ENCODE results near the gene PSMG3.
"Not testable (repeated sequence)": the region's sequence is repeated elsewhere in the genome, so short reads cannot be mapped to it uniquely, and the experiment has no call there.

The PSMG3 gene

DNA sequence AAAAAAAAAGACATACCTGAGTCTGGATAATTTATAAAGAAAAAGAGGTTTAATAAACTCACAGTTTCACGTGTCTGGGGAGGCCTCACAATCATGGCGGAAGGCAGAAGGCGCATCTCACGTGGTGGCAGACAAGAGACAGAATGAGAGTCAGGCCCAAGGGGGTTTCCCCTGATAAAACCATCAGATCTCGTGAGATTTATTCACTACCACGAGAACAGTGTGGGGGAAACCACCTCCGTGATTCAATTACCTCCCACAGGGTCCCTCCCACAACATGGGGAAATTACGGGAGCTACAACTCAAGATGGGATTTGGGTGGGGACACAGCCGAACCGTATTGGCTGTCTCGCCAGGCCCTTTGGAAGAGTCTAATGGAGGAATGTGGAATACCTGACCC is 48.4 kb downstream of the PSMG3 start:
- H3K4me2 ChIP-seq (ENCODE audit: low read length): no peak overlapping the region
- H3K4me1 ChIP-seq: no peaks in the 10 kb centered on the region
- H3K27ac ChIP-seq: no peak overlapping the region
- no peaks in the 10 kb centered on the region for H3K36me3 ChIP-seq (ENCODE audit: control insufficient read depth, insufficient read depth, low read length)
- H2AFZ ChIP-seq: no peak overlapping the region
- no peaks in the 10 kb centered on the region for H3K79me2 ChIP-seq
- no peak overlapping the region for H3K9ac ChIP-seq
- H3K9me3 ChIP-seq (ENCODE audit: control insufficient read depth, low read length): no peaks in the 10 kb centered on the region
- no peaks in the 10 kb centered on the region for H3K27me3 ChIP-seq (ENCODE audit: control insufficient read depth, insufficient read depth, low read length)
- no peak overlapping the region for H3K4me3 ChIP-seq (ENCODE audit: low read depth, low read length)
- TF ChIP-seq, protein P1, sequence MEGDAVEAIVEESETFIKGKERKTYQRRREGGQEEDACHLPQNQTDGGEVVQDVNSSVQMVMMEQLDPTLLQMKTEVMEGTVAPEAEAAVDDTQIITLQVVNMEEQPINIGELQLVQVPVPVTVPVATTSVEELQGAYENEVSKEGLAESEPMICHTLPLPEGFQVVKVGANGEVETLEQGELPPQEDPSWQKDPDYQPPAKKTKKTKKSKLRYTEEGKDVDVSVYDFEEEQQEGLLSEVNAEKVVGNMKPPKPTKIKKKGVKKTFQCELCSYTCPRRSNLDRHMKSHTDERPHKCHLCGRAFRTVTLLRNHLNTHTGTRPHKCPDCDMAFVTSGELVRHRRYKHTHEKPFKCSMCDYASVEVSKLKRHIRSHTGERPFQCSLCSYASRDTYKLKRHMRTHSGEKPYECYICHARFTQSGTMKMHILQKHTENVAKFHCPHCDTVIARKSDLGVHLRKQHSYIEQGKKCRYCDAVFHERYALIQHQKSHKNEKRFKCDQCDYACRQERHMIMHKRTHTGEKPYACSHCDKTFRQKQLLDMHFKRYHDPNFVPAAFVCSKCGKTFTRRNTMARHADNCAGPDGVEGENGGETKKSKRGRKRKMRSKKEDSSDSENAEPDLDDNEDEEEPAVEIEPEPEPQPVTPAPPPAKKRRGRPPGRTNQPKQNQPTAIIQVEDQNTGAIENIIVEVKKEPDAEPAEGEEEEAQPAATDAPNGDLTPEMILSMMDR (IDR thresholded peaks at IDR 0.05): no peak

DNA sequence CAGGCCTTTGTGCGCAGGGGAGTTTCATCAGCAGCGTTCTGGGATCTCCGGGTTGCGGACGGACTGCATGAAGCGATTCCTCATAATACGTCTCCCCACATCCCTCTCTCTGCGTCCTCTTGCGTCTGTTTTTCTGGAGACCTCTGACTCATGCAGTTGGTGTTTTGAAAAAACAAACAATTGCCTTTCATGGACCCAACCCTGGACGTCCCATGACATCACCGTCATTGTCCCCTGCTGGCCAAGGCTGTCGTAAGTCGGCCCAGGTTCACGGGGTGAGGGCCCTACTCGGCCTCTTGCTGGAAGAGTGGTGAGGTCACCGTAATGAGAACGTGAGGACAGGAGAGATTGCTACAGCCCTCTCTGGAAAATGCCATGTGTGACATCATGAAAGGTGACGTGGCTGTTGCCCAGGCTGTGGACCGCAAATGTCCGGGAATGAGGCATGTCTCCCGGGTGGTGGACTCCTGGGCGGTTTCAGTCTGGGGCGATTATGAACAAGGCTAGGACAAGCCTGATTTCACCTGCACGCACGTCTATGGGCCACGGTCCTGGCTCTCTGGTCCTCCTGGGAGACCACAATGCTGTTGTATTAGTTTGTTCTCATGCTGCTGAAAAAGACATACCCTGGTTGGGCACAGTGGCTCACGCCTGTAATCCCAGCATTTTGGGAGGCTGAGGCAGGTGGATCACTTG is 49.1 kb downstream of the PSMG3 start:
- no peaks in the 10 kb centered on the region for H3K36me3 ChIP-seq (ENCODE audit: control insufficient read depth, insufficient read depth, low read length)
- no peak overlapping the region for H2AFZ ChIP-seq
- H3K4me2 ChIP-seq (ENCODE audit: low read length): no peak overlapping the region
- H3K4me3 ChIP-seq (ENCODE audit: low read depth, low read length): no peak overlapping the region
- no peaks in the 10 kb centered on the region for H3K4me1 ChIP-seq
- TF ChIP-seq, protein P1 (IDR thresholded peaks at IDR 0.05): no peak
- H3K27ac ChIP-seq: no peak overlapping the region
- H3K9me3 ChIP-seq (ENCODE audit: control insufficient read depth, low read length): no peaks in the 10 kb centered on the region
- no peaks in the 10 kb centered on the region for H3K27me3 ChIP-seq (ENCODE audit: control insufficient read depth, insufficient read depth, low read length)
- no peaks in the 10 kb centered on the region for H3K79me2 ChIP-seq
- H3K9ac ChIP-seq: no peak overlapping the region

DNA sequence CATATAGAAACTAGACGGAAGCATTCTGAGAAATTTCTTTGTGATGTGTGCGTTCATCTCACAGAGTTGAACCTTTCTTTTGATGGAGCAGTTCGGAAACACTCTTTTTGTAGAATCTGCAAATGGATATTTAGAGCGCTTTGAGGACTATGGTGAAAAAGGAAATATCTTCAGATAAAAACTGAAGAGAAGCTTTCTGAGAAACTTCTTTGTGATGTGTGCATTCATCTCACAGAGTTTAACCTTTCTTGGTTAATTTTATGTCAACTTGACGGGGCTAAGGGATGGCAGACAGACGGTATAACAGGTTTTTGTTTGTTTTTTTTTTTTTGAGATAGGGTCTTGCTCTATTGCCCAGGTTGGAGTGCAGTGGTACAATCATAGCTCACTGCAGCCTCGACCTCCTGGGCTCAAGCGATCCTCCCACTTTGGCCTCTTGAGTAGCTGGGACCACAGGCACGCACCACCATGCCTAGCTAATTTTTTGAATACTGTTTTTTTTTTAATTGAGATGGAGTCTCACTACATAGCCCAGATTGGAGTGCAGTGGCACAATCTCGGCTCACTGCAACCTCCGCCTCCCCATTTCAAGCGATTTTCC is 50.4 kb downstream of the PSMG3 start:
- H2AFZ ChIP-seq; H3K4me1 ChIP-seq; H3K79me2 ChIP-seq; H3K27ac ChIP-seq; H3K9ac ChIP-seq; H3K27me3 ChIP-seq (ENCODE audit: control insufficient read depth, insufficient read depth, low read length); H3K4me2 ChIP-seq (ENCODE audit: low read length); H3K36me3 ChIP-seq (ENCODE audit: control insufficient read depth, insufficient read depth, low read length); H3K9me3 ChIP-seq (ENCODE audit: control insufficient read depth, low read length); H3K4me3 ChIP-seq (ENCODE audit: low read depth, low read length): not testable (repeated sequence)
